HG03064 (cell line): ENCODE data around the gene GPAT2.
"Not testable (repeated sequence)": the region's sequence is repeated elsewhere in the genome, so short reads cannot be mapped to it uniquely, and the experiment has no call there.

ENCODE experiments used
- ATAC-seq: cut with Tn5 transposase; IDR thresholded peaks from one replicate; pipeline ENCODE4 v1.9.1; 2021; ENCODE audit warnings: low read depth; ENCODE audit not compliant: unreplicated experiment

Gene GPAT2

DNA sequence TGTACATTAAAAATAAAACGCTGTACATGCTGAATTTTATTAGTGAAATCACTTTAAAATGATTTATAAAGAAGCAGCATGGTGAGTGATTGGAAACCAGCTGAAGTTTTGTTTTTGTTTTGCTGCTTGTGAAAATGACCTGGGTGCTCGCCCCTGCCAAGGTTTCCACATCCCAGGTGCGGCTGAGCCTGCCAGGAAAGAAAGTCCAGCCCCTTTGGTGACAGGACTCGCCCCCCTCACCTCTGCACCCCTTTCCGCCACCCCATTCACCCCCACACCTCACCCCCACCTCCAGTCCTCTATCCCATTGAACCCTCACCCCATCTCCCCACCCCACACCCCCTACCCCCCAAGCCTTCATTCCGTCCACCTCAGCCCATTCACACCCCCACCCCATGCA is 43.8 kb downstream of the GPAT2 start:
- not testable (repeated sequence) for ATAC-seq
